Measurements from ENCODE around the gene USP40. TPM values are rescaled to one million over a fixed set of nuclear protein-coding genes. Genes with fewer than 3 reads are reported as not detected.

USP40 gene
- total RNA-seq, 2 experiments from 2014 or later: 11.5 to 13.9 TPM

DNA sequence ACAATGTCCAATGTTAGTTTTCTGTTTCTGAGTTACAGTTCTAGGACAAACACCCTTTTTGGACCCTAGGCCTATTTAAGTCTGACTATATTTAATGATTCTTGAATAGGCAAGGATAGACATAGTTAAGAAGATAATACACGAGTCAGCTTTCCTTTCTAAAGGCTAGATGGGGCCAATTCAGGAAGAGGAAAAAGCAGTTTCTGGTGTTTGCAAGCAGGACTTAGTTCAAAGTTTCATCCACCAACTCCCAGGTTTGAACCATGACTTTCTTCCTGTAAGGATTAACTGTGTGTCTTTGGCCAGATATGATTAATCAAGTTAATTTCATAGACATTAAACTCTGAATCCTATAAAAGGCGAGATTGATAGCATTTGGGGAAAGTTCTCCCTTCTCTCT lies 66.7 kb downstream of the USP40 start:
- peaks cover 23% of the 10 kb centered on the region for H3K9me3 Mint-ChIP-seq
- POLR2A ChIA-PET: no interaction called here
- no peak overlapping the region for H3K27ac Mint-ChIP-seq
- H3K4me3 Mint-ChIP-seq: no peak overlapping the region
- H3K4me1 Mint-ChIP-seq: peaks cover 27% of the 10 kb centered on the region
- no peaks in the 10 kb centered on the region for H3K27me3 Mint-ChIP-seq
- ATAC-seq (ENCODE audit: low read depth): no peak
- H3K36me3 Mint-ChIP-seq: peaks cover 40% of the 10 kb centered on the region
- DNase-seq: no peak

DNA sequence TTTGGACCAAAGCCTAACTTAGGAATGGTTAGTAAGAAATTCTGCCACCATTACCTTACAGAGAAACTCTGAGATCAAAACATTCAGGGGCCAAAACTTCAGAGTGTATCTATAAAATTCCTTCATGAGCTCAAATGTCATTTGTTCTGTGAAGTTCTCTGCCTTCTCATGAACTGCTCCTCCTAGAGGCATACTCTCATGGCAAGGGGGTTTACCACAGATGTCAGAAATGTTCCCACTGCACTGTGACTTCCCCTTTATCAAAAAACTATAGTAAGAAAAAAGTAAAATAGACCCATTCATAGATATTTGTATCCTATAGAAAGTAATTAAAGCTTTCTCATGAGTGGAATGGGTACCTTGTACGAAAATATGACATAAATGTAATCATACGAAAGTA lies 68.5 kb downstream of the USP40 start:
- DNase-seq (no peak), ATAC-seq (ENCODE audit: low read depth) (no peak)
- Mint-ChIP-seq H3K36me3 (peaks cover 25% of the 10 kb centered on the region), H3K4me3 (no peak overlapping the region), H3K27ac (no peak overlapping the region), H3K4me1 (peaks cover 24% of the 10 kb centered on the region), H3K9me3 (peaks cover 14% of the 10 kb centered on the region), H3K27me3 (no peaks in the 10 kb centered on the region)
- POLR2A ChIA-PET: no interaction called here

DNA sequence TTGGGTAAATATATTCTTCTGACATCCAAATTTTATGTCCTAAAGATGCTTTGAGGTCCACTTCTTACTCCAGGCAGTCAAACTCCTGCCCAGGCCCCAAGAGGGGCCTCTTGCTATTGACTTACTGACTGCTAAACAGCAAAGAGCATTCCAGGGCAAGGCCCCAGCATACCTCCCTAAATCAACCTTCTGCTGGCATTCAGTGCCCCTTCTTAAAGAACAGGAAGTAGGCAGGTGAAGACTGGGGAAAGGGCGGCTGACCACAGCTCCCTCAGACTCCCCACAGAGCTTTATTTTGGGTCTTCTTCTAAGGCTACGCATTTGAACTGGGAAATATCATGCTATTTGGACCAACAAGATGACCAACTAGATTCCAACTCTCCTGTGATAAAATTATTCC lies 68.9 kb downstream of the USP40 start:
- H3K4me3 Mint-ChIP-seq: no peak overlapping the region
- ATAC-seq (ENCODE audit: low read depth) (no peak), DNase-seq (no peak)
- peaks cover 24% of the 10 kb centered on the region for H3K4me1 Mint-ChIP-seq
- no peaks in the 10 kb centered on the region for H3K27me3 Mint-ChIP-seq
- H3K36me3 Mint-ChIP-seq: peaks cover 21% of the 10 kb centered on the region
- H3K9me3 Mint-ChIP-seq: peaks cover 9% of the 10 kb centered on the region
- H3K27ac Mint-ChIP-seq: no peak overlapping the region
- POLR2A ChIA-PET: no interaction called here

DNA sequence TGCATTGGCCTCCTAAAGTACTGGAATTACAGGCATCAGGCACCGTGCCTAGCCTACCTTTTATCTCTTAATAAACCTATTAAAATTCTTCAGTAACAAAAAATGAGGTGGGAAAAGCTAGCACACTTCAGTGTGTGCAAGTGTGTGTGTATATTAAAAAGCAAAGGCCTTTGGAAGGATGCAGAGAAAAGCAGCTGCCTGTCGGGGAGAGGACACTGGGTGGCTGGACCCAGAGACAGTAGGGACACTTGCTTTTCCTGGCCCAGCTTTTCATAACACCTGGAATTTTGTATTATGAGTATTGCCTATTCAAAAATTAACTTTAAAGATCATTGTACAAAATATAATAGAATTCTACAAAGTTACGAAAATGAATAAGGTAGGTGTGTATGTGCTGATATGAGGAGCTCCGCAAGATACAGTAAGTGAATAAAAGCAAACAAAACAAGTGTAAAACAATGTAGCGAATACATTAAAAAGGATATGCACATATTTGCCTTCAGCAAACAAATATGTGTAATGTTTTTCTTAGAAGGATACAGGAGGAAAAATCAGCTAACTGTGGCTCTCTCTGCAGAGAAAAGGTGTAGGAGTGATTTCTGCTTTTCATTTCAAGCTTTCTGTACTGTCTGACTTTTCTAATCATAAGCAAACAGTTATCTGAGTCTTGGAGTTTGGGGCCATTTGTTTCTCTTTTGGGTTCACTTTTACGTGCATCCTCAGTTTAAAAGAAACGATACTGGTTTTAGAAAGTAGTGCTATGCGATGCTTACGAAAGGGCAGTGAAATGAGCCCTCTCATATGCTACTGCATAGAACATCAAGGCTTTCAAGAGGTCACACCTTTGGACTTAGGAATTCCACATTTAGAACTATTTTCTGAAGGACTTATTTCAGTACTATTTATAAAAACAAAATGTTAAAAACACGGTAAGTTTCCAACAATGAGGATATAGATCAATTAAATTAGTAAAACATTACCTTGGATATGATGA lies 70.8 kb downstream of the USP40 start:
- H3K4me1 Mint-ChIP-seq: peaks cover 17% of the 10 kb centered on the region
- POLR2A ChIA-PET: no interaction called here
- H3K9me3 Mint-ChIP-seq: no peaks in the 10 kb centered on the region
- ATAC-seq (ENCODE audit: low read depth): no peak
- H3K36me3 Mint-ChIP-seq: peaks cover 11% of the 10 kb centered on the region
- H3K27ac Mint-ChIP-seq: no peak overlapping the region
- H3K4me3 Mint-ChIP-seq: no peak overlapping the region
- DNase-seq: no peak
- H3K27me3 Mint-ChIP-seq: no peaks in the 10 kb centered on the region

DNA sequence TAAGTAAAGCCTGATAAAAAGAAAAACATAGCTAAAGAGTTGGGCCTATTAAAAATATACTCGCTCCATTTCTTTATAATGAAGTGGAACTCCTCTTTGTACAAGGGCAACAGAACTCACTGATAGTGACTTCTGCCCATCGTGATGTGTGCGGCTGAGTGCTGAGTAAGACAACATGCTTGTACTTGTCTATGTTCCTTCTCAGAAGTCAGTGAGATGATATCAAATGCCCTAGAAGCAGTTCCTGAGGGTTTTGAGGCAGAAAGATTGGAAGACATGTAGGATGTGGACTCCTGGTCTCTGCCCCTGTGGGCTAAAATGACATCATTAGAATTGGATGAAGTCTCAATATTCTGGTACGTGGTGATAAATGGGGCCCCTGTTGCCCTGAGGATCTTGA lies 73.8 kb downstream of the USP40 start:
- Mint-ChIP-seq H3K9me3 (no peaks in the 10 kb centered on the region), H3K4me3 (no peak overlapping the region), H3K4me1 (peaks cover 6% of the 10 kb centered on the region), H3K27me3 (no peaks in the 10 kb centered on the region), H3K36me3 (peaks cover 3% of the 10 kb centered on the region), H3K27ac (no peak overlapping the region)
- ATAC-seq (ENCODE audit: low read depth) (no peak), DNase-seq (no peak)
- POLR2A ChIA-PET: no interaction called here

DNA sequence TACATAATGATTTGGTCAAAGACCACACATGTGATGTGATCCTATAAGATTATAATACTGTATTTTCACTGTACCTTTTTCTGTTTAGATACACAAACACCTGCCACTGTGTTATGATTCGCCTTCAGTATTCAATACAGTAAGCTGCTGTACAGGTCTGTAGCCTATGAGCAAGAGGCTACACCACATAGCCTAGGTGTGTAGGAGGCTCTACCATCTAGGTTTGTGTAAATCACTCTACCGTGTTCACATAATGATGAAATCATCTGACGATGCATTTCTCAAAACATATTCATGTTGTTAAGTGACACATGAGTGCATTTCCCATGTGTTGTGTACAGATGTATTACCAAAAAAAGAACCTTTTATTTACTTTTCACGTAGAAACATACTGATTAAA lies 74.5 kb downstream of the USP40 start:
- H3K36me3 Mint-ChIP-seq: no peaks in the 10 kb centered on the region
- no peaks in the 10 kb centered on the region for H3K9me3 Mint-ChIP-seq
- H3K4me3 Mint-ChIP-seq: no peak overlapping the region
- ATAC-seq (ENCODE audit: low read depth) (no peak), DNase-seq (no peak)
- POLR2A ChIA-PET: no interaction called here
- no peak overlapping the region for H3K27ac Mint-ChIP-seq
- H3K4me1 Mint-ChIP-seq: peaks cover under 1% of the 10 kb centered on the region
- H3K27me3 Mint-ChIP-seq: no peaks in the 10 kb centered on the region

DNA sequence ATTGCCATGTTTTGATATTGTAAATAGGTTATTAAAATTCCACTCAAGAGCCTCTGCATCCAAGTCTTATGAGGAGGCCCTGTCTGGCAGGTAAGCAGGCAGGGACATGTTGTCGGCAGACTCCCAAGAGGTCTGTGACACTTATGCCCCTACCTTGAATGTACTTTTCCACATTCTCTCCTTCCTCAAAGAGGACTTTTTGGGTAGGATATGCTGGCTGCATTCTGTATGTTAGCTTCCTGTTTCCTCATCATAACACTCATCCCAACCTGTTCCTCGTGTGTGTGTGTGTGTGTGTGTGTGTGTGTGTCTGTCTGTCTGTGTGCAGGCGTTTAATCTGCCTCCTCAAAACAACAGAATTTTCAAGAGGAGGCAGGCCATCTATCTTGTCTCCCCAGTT lies 75.3 kb downstream of the USP40 start:
- Mint-ChIP-seq H3K4me1 (no peaks in the 10 kb centered on the region), H3K4me3 (no peak overlapping the region), H3K27me3 (no peaks in the 10 kb centered on the region), H3K27ac (no peak overlapping the region), H3K9me3 (no peaks in the 10 kb centered on the region), H3K36me3 (no peaks in the 10 kb centered on the region)
- ATAC-seq (ENCODE audit: low read depth): no peak
- POLR2A ChIA-PET: interaction anchor here (0.6 kb wide), 1 partner anchor 593 kb away, joined by 4 read pairs; no protein-coding TSS in a partner anchor
- DNase-seq: no peak

DNA sequence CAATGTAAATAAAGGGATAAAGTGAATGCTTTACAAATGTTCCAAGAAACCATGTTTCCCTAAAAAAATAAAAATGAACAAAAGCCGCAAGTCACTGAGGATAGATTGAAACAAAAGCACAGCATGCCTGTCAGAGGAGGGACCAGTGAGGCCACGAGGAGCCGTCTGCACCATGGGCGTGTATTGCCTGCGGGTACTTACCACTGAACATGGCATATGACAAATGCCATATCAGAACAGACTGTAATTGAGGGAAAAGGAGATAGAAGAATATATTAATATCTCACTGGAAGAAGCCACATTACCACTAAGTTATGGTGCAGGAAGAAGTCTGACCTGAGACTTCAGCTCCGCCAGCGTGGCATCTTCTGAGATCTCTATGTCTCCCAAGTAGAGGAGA lies 75.8 kb downstream of the USP40 start:
- H3K4me3 Mint-ChIP-seq: no peak overlapping the region
- no peaks in the 10 kb centered on the region for H3K27me3 Mint-ChIP-seq
- H3K4me1 Mint-ChIP-seq: no peaks in the 10 kb centered on the region
- POLR2A ChIA-PET: interaction anchor here (0.6 kb wide), 1 partner anchor 593 kb away, joined by 4 read pairs; no protein-coding TSS in a partner anchor
- H3K36me3 Mint-ChIP-seq: no peaks in the 10 kb centered on the region
- ATAC-seq (ENCODE audit: low read depth) (no peak), DNase-seq (no peak)
- no peaks in the 10 kb centered on the region for H3K9me3 Mint-ChIP-seq
- H3K27ac Mint-ChIP-seq: no peak overlapping the region

DNA sequence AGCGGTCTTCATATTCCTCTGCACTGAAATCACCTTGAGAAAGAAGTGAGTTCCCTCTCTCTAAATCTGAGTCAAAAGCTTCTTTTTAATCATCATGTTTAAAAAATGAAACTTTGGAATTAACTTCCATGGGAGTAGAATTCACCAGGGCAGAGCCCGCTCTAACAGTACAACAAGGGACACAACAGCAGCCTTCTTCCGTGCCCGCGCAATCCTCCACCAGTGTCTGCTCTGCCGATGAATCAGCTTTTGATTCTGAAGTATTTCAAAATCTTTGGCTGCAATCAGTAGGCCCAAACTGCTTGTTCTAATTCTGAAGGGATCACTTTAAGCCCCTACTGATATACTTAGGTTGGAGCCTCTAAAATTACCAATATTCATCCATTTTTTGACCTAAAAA lies 76.9 kb downstream of the USP40 start:
- ATAC-seq (ENCODE audit: low read depth) (no peak), DNase-seq (no peak)
- POLR2A ChIA-PET: no interaction called here
- no peaks in the 10 kb centered on the region for H3K4me1 Mint-ChIP-seq
- H3K4me3 Mint-ChIP-seq: no peak overlapping the region
- H3K9me3 Mint-ChIP-seq: no peaks in the 10 kb centered on the region
- no peaks in the 10 kb centered on the region for H3K36me3 Mint-ChIP-seq
- no peaks in the 10 kb centered on the region for H3K27me3 Mint-ChIP-seq
- H3K27ac Mint-ChIP-seq: no peak overlapping the region

DNA sequence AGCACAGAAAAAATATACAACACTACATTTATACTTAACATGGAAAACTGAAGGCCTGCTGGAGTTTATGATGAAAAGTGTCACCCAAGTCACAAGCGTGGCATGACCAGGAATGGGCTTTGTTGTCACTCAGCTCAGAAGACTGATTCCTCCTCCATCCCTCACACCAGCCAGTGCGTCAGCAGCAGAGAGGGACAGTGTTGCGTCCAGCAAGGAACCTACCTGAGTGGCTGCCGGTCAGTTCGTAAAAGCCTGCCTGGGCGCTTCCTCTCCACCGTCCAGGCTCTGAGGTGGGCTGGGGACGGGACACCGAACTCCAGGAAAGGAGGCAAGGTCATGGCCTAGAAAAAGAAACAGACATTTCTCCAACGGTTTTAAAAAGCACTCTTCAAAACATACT lies 77.4 kb downstream of the USP40 start:
- Mint-ChIP-seq H3K36me3 (no peaks in the 10 kb centered on the region), H3K4me3 (no peak overlapping the region), H3K4me1 (no peaks in the 10 kb centered on the region), H3K27me3 (no peaks in the 10 kb centered on the region), H3K9me3 (no peaks in the 10 kb centered on the region), H3K27ac (no peak overlapping the region)
- DNase-seq: no peak
- POLR2A ChIA-PET: no interaction called here
- ATAC-seq (ENCODE audit: low read depth): no peak

DNA sequence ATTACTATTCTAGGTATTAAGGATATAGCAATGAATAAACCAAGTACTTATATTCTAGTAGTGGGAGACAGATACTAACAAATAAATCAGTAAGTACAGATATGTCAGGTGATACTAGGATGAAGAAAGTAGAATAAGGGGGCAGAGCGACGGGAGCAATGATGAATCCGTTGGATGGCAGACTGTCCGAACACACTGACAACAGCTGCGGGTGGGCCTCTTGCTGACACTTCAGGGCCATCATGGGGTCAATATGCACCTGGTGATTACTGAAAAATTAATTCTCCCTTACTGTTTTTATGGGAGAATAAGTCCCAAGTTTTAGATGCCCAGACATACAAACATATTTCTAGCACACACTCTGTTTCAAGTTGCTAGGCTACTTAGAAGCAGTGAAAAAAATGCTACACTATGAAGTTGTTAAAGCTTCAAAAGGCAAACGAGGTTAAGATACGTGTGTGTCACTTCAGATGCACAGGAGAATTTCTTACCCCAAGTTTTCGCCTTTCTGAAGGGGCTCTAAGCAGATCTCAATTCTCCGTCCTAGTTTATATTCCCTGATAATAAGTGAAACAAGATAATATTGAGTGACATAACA lies 78.7 kb downstream of the USP40 start:
- POLR2A ChIA-PET: no interaction called here
- Mint-ChIP-seq H3K9me3 (no peaks in the 10 kb centered on the region), H3K4me3 (no peak overlapping the region), H3K4me1 (no peaks in the 10 kb centered on the region), H3K27me3 (no peaks in the 10 kb centered on the region), H3K27ac (no peak overlapping the region), H3K36me3 (no peaks in the 10 kb centered on the region)
- DNase-seq (no peak), ATAC-seq (ENCODE audit: low read depth) (no peak)

DNA sequence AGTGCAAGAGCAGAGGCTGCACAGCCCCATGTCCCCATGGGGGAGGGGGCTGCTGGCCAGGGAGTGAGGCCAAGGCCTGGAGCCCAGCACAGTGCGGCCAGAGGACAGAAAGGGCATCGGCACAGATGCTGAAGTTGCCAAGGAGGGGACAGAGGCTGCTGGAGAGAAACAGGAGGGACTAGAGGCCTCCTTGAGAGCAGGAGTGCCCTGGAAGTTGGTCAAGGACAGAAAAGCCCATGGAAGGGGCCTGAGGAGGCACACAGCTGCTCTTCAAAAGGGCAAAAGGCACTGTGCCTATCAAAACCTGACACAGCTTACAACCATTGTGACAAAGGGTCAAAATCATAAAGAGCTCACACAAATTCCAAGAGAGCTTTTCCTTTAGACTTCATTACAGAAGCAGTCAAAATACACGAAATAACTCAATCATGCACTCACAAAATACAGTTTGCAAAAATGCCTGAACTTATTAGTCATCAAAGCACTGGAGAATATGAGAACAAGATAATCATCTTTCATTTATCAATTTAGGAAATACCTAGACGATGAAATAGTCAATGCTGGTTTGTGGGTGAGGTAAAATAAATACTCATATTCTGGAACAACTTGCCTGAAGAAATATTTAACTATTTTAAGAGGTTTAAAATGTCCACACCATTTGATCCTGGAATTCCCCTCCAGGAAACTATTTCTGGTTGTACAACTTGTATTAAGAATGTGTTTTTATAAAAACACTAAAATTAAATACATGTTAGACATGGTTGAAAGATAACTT lies 79.6 kb downstream of the USP40 start:
- Mint-ChIP-seq H3K27me3 (no peaks in the 10 kb centered on the region), H3K4me1 (no peaks in the 10 kb centered on the region), H3K36me3 (no peaks in the 10 kb centered on the region), H3K9me3 (no peaks in the 10 kb centered on the region), H3K27ac (no peak overlapping the region), H3K4me3 (no peak overlapping the region)
- ATAC-seq (ENCODE audit: low read depth): no peak
- DNase-seq: no peak
- POLR2A ChIA-PET: no interaction called here

DNA sequence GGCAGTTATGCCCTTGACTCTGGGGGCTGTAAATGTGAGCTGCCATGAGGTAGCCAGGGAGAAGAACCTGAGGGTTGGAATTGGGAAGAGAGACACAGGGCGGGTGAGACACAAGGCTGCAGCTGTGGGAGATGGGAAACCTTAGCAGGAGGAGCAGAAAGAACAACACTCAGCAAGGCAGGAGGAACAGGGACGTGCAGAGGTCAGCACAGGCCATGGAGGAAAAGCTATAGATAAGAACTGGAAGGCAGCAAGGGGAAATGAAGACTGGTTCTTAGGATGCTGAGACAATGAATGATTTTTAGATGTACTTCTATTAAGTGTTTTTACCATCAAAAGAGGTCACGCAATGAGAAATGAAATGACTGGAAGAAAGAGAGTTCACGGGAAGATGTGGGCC lies 80.2 kb downstream of the USP40 start:
- H3K4me3 Mint-ChIP-seq: no peak overlapping the region
- no peaks in the 10 kb centered on the region for H3K36me3 Mint-ChIP-seq
- no peak for DNase-seq
- no peaks in the 10 kb centered on the region for H3K27me3 Mint-ChIP-seq
- H3K9me3 Mint-ChIP-seq: no peaks in the 10 kb centered on the region
- H3K4me1 Mint-ChIP-seq: no peaks in the 10 kb centered on the region
- POLR2A ChIA-PET: no interaction called here
- no peak overlapping the region for H3K27ac Mint-ChIP-seq
- no peak for ATAC-seq (ENCODE audit: low read depth)
